Sigmoid colon (tissue), 7 donors: Measurements from ENCODE around the gene SULT1C4. TPM values are rescaled to one million over a fixed set of nuclear protein-coding genes. Genes with fewer than 3 reads are reported as not detected.

Source experiments
- DNase-seq: peaks from one replicate; pipeline ENCODE4 v3.0.0-alpha.2; 2019
- H3K27ac ChIP-seq, 4 donors: fragments of 200-600 bp; sonication (generic); one replicate each; pipeline ENCODE4 v1.5.1; 2016 to 2019; ENCODE audit warnings: mild to moderate bottlenecking in 1 of 4
- H3K27me3 ChIP-seq, 3 donors: fragments of 200-600 bp; sonication (generic); one replicate each; pipeline ENCODE4 v1.5.1; 2019; ENCODE audit warnings: mild to moderate bottlenecking in 1 of 3
- H3K36me3 ChIP-seq, 4 donors: fragments of 200-600 bp; sonication (generic); one replicate each; pipeline ENCODE4 v1.5.1; 2016 to 2019
- H3K4me1 ChIP-seq, 4 donors: fragments of 200-600 bp; sonication (generic); one replicate each; pipeline ENCODE4 v1.5.1; 2017 to 2019
- H3K4me3 ChIP-seq, 4 donors: fragments of 200-600 bp; sonication (generic); one replicate each; pipeline ENCODE4 v1.5.1; 2017 to 2019; ENCODE audit warnings: mild to moderate bottlenecking in 2 of 4, moderate library complexity in 1 of 4
- H3K9me3 ChIP-seq, 4 donors: fragments of 200-600 bp in 3 of 4; sonication (generic) in 3 of 4; one replicate each; pipeline versions ENCODE4 v1.5.1 to v1.6.1; 2013 to 2019
- CTCF ChIP-seq, 4 experiments: fragments of 450-650 bp in 3 of 4; fragments of 200-600 bp in 1 of 4; IDR thresholded peaks; one replicate each; pipeline ENCODE4 v1.5.1; 2016 to 2019; ENCODE audit warnings: antibody characterized with exemption in 4 of 4, mild to moderate bottlenecking in 3 of 4, moderate library complexity in 2 of 4
- EP300 ChIP-seq, 4 donors: sonication (generic); formaldehyde crosslinking; IDR thresholded peaks; one replicate each; pipeline ENCODE4 v1.6.1; 2017; ENCODE audit warnings: antibody characterized with exemption in 4 of 4
- POLR2A ChIP-seq, 2 donors: fragments of 450-650 bp; IDR thresholded peaks; one replicate each; pipeline ENCODE4 v1.6.1; 2016; ENCODE audit warnings: antibody characterized with exemption in 2 of 2, mild to moderate bottlenecking in 2 of 2, moderate library complexity in 2 of 2
- POLR2AphosphoS5 ChIP-seq, 4 donors: sonication (generic); formaldehyde crosslinking; IDR thresholded peaks; one replicate each; pipeline ENCODE4 v1.6.1; 2017; ENCODE audit warnings: antibody characterized with exemption in 4 of 4
- WGBS, 2 donors: extraction: QIAGEN DNeasy Blood & Tissue Kit; methylation state at CpG; one replicate each; pipeline ENCODE4 v1.1.7; 2013; 5-methylcytosine and 5-hydroxymethylcytosine counted together
- intact Hi-C: fragments of 100-400 bp; cut with DNase I; formaldehyde crosslinking; loops from one replicate; pipeline ENCODE4 v1.15.1; 2023
- polyA plus RNA-seq, 3 donors: library from polyadenylated mRNA; stranded (reverse); fragments of 200-250 nt; gene quantifications; one replicate each; pipeline ENCODE4 v1.2.3, GENCODE V29; 2013
- total RNA-seq, 4 donors: library from RNA; depleted of rRNA; stranded (reverse); fragments of >200 nt; gene quantifications; one replicate each; pipeline ENCODE4 v1.1.0, GENCODE V29; 2016
- donor health status: healthy with polysubstance abuse.
- donor health status: Bipolar disorder and iron deficiency.
- donor health status: healthy.

SULT1C4 gene
- total and polyA plus RNA-seq, 7 donors, result 0.60 to 7.2 (median 3.1) TPM; not detected in 1

DNA sequence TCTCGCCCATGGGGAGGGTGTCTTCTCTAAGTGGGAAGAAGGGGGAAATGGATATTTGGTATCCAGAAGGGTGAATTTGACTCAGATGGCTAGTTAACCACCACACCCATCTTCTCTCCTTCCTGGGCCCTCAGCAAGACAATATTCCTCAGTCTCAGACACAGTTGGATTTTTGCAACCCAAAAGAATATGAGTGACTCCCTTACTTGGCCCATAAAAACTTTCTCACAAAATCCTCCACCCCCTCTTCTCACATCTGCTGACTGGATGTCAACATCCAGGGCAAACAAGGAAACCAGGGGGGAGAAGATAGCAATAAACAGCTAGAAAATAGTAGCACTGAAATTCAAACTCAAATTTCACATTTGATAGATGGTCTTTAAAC, 35.9 kb downstream of the SULT1C4 start:
- H3K27me3 ChIP-seq, result no peaks in the 10 kb centered on the region
- no peaks in the 10 kb centered on the region for H3K4me1 ChIP-seq
- DNase-seq, result no peak
- no peaks in the 10 kb centered on the region for H3K36me3 ChIP-seq
- TF ChIP-seq CTCF (IDR thresholded peaks at IDR 0.05) (no peak), EP300 (IDR thresholded peaks at IDR 0.05) (no peak), POLR2AphosphoS5 (IDR thresholded peaks at IDR 0.05) (no peak), POLR2A (IDR thresholded peaks at IDR 0.05) (no peak)
- no peaks in the 10 kb centered on the region for H3K9me3 ChIP-seq
- no peak overlapping the region for H3K4me3 ChIP-seq
- WGBS, 2 donors, result 88 to 89% methylated on average over 1 of the region's 1 CpG
- intact Hi-C loops, result no loop called here
- no peak overlapping the region for H3K27ac ChIP-seq

- Histone ChIP-seq H3K36me3 (no peaks in the 10 kb centered on the region), H3K4me1 (no peaks in the 10 kb centered on the region), H3K9me3 (no peaks in the 10 kb centered on the region), H3K27me3 (no peaks in the 10 kb centered on the region), H3K27ac (no peak overlapping the region), H3K4me3 (no peak overlapping the region)
- DNase-seq, result no peak
- intact Hi-C loops, result no loop called here
- TF ChIP-seq POLR2A (IDR thresholded peaks at IDR 0.05), result no peak
- TF ChIP-seq EP300 (IDR thresholded peaks at IDR 0.05), result no peak
- TF ChIP-seq CTCF (IDR thresholded peaks at IDR 0.05), result no peak
- TF ChIP-seq POLR2AphosphoS5 (IDR thresholded peaks at IDR 0.05), result no peak
- WGBS, 2 donors, result 92 to 96% methylated on average over 3 of the region's 3 CpGs
Observed at GRCh38 chr2:108414256-108414876, 36.6 kb downstream of the SULT1C4 start.

- Histone ChIP-seq H3K27me3 (no peaks in the 10 kb centered on the region), H3K9me3 (no peaks in the 10 kb centered on the region), H3K27ac (no peak overlapping the region), H3K4me1 (no peaks in the 10 kb centered on the region), H3K4me3 (no peak overlapping the region), H3K36me3 (no peaks in the 10 kb centered on the region)
- no peak for TF ChIP-seq POLR2AphosphoS5 (IDR thresholded peaks at IDR 0.05)
- no peak for TF ChIP-seq CTCF (IDR thresholded peaks at IDR 0.05)
- TF ChIP-seq POLR2A (IDR thresholded peaks at IDR 0.05), result no peak
- no peak for TF ChIP-seq EP300 (IDR thresholded peaks at IDR 0.05)
- WGBS, 2 donors, result 92 to 96% methylated on average over 2 of the region's 2 CpGs
- DNase-seq, result no peak
- intact Hi-C loops, result no loop called here
Observed at GRCh38 chr2:108414945-108415344, 37.2 kb downstream of the SULT1C4 start.

DNA sequence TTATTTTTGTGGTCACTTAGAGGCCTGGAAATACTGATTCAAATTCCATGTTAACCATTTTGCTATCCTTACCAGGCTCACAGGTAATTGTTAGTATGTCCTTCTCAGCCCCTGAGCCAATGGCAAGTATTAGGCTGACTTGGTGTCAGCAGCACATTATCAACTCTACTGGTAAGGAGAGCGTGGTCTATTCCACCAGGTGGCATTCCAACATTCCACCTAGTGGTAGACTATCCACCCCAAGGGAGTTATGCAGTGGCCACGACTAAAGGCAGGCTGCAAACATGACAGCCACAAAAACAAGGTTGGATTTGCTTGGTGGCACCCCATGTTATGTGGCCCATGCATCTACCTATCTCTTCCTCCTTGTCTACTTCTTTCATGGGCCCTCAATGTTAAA, 39.5 kb downstream of the SULT1C4 start:
- Histone ChIP-seq H3K9me3 (no peaks in the 10 kb centered on the region), H3K36me3 (no peaks in the 10 kb centered on the region), H3K4me3 (no peak overlapping the region), H3K27ac (no peak overlapping the region), H3K4me1 (no peaks in the 10 kb centered on the region), H3K27me3 (no peaks in the 10 kb centered on the region)
- no peak for TF ChIP-seq EP300 (IDR thresholded peaks at IDR 0.05)
- no peak for TF ChIP-seq CTCF (IDR thresholded peaks at IDR 0.05)
- TF ChIP-seq POLR2AphosphoS5 (IDR thresholded peaks at IDR 0.05), result no peak
- intact Hi-C loops, result no loop called here
- no peak for DNase-seq
- 27 to 74% methylated on average over 2 of the region's 2 CpGs for WGBS, 2 donors

DNA sequence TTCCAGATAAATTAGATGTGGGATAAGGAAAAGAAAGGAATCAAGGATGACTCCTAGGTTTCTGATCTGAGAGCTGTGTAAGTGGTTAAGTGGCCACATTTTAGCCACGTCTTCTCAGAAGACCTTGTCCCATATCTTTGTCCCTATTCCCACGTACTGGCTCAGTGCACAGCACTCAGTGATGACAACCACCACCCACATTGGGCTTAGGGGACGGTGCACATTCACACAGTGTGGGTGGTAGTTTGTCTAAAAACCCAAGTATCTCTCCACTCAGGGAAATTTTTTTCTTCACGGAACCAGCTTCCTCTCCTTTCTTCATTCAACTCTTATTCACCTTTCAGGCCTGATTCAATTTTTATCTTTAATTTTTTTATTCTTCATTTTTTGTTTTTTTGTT, 40.7 kb downstream of the SULT1C4 start:
- Histone ChIP-seq H3K27me3 (no peaks in the 10 kb centered on the region), H3K4me3 (no peak overlapping the region), H3K4me1 (no peaks in the 10 kb centered on the region), H3K9me3 (no peaks in the 10 kb centered on the region), H3K27ac (no peak overlapping the region), H3K36me3 (no peaks in the 10 kb centered on the region)
- intact Hi-C loops, result no loop called here
- DNase-seq, result no peak
- WGBS, 2 donors, result 85 to 88% methylated on average over 4 of the region's 4 CpGs
- TF ChIP-seq EP300 (IDR thresholded peaks at IDR 0.05) (no peak), CTCF (IDR thresholded peaks at IDR 0.05) (no peak), POLR2AphosphoS5 (IDR thresholded peaks at IDR 0.05) (no peak), POLR2A (IDR thresholded peaks at IDR 0.05) (no peak)
